ENCODE results near the gene HTT-AS. TPM values are rescaled to one million over a fixed set of nuclear protein-coding genes. Genes with fewer than 3 reads are reported as not detected.

The HTT-AS gene
- total RNA-seq, 1 donor from 2014 or later, result not detected

DNA sequence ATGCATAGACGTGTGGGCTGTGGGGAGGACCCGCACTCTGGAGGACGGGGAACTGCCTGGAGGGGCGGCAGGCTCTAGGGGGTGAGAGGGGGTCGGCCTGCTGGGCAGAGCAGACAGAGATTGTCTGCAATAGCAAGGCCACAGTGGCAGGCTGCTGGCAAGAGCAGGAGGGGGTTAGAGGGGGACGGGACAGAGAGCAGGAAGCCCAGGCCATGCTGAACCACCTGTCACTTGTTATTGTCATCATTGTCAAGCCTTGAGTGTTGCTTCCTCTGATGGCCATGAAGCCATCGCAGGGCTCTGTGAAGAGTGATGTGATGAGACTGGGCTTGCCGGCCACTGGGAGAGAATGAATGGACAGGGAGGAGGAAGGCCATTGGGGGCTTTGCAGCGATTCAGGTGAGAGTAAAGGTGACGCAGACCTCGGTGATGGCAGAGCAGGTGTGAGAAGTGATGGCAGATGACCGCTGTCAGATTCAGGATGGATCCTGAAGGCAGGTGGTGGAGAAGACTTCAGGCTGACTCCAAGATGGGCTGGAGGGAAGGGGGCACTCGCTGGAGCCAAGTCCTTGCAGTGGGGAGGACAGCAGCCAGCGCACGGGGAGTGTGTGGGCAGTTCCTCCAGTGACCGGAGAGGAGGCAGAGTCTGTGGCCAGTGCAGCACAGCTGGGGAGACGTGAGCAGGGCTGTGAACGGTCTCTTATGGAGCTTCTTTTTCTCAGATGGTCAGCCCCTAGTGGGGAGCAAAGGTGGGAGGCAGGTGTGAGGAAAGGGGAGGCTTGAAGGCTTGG, 43.6 kb downstream of the HTT-AS start:
- ATAC-seq (peak; percentile 15), DNase-seq (no peak)
- H3K36me3 ChIP-seq, result no peaks in the 10 kb centered on the region
- no peak overlapping the region for H3K4me3 ChIP-seq
- intact Hi-C loops (cut with DNase I), result no loop called here
- no peak overlapping the region for H3K27ac ChIP-seq
- no peaks in the 10 kb centered on the region for H3K4me1 ChIP-seq
- no peaks in the 10 kb centered on the region for H3K27me3 ChIP-seq
- TF ChIP-seq, protein P1, sequence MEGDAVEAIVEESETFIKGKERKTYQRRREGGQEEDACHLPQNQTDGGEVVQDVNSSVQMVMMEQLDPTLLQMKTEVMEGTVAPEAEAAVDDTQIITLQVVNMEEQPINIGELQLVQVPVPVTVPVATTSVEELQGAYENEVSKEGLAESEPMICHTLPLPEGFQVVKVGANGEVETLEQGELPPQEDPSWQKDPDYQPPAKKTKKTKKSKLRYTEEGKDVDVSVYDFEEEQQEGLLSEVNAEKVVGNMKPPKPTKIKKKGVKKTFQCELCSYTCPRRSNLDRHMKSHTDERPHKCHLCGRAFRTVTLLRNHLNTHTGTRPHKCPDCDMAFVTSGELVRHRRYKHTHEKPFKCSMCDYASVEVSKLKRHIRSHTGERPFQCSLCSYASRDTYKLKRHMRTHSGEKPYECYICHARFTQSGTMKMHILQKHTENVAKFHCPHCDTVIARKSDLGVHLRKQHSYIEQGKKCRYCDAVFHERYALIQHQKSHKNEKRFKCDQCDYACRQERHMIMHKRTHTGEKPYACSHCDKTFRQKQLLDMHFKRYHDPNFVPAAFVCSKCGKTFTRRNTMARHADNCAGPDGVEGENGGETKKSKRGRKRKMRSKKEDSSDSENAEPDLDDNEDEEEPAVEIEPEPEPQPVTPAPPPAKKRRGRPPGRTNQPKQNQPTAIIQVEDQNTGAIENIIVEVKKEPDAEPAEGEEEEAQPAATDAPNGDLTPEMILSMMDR (IDR thresholded peaks at IDR 0.05), result no peak
- no peaks in the 10 kb centered on the region for H3K9me3 ChIP-seq

DNA sequence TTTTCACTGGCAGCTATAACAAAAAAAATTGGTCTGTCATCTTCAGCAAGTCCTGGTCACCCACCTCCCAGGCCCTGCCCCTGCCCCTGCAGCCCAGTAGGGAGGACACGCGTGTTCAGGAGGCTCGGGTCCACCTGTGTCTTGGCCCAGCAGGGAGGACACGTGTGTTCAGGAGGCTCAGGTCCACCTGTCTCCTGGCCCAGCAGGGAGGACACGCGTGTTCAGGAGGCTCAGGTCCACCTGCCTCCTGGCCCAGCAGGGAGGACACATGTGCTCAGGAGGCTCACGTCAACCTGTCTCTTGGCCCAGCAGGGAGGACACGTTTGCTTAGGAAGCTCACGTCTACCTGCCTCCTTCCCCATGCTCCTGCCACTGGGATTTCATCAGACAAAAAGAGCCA, 44.9 kb downstream of the HTT-AS start:
- no peak for DNase-seq
- TF ChIP-seq, protein P1 (IDR thresholded peaks at IDR 0.05), result no peak
- intact Hi-C loops (cut with DNase I), result no loop called here

DNA sequence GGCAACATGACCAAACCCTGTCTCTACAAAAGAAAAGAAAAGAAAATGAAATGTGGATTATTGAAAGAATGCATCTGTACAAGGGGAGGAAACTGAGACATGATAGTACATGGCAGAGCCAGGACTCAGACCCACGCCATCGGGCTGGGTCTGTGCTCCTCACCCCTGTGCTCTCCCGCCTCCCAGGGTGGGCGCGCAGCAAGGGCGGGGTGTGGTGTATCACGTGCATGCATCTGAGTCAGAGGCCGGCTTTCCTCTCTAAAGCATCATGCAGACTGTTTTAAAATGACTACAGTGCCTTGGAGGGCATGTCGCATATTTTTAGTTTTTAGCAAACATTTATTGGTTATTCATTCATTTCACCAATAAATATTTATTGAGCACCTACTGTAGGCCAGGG, 47.8 kb downstream of the HTT-AS start:
- no peaks in the 10 kb centered on the region for H3K4me1 ChIP-seq
- no peak for ATAC-seq
- H3K27ac ChIP-seq, result no peak overlapping the region
- TF ChIP-seq, protein P1 (IDR thresholded peaks at IDR 0.05), result no peak
- H3K4me3 ChIP-seq, result no peak overlapping the region
- no peaks in the 10 kb centered on the region for H3K36me3 ChIP-seq
- intact Hi-C loops (cut with DNase I), result no loop called here
- H3K27me3 ChIP-seq, result no peaks in the 10 kb centered on the region
- H3K9me3 ChIP-seq, result no peaks in the 10 kb centered on the region
- DNase-seq, result no peak

More for the DNA sequence above, 44.9 kb downstream of the HTT-AS start:
- H3K9me3 ChIP-seq, result no peaks in the 10 kb centered on the region
- H3K4me3 ChIP-seq, result no peak overlapping the region
- no peak overlapping the region for H3K27ac ChIP-seq
- no peaks in the 10 kb centered on the region for H3K36me3 ChIP-seq
- no peak for ATAC-seq
- H3K4me1 ChIP-seq, result no peaks in the 10 kb centered on the region
- H3K27me3 ChIP-seq, result no peaks in the 10 kb centered on the region

GRCh38 chr4:3025881-3026280, 48.5 kb downstream of the HTT-AS start:
- no peak overlapping the region for H3K27ac ChIP-seq
- intact Hi-C loops (cut with DNase I), result no loop called here
- H3K9me3 ChIP-seq, result no peaks in the 10 kb centered on the region
- TF ChIP-seq, protein P1 (IDR thresholded peaks at IDR 0.05), result no peak
- DNase-seq (no peak), ATAC-seq (no peak)
- H3K4me3 ChIP-seq, result no peak overlapping the region
- H3K27me3 ChIP-seq, result no peaks in the 10 kb centered on the region
- no peaks in the 10 kb centered on the region for H3K4me1 ChIP-seq
- H3K36me3 ChIP-seq, result no peaks in the 10 kb centered on the region

GRCh38 chr4:3022651-3023050, 51.7 kb downstream of the HTT-AS start:
- DNase-seq (no peak), ATAC-seq (no peak)
- Histone ChIP-seq H3K27ac (no peak overlapping the region), H3K4me1 (no peaks in the 10 kb centered on the region), H3K36me3 (no peaks in the 10 kb centered on the region), H3K9me3 (no peaks in the 10 kb centered on the region), H3K4me3 (no peak overlapping the region), H3K27me3 (no peaks in the 10 kb centered on the region)
- TF ChIP-seq, protein P1 (IDR thresholded peaks at IDR 0.05), result no peak
- intact Hi-C loops (cut with DNase I), result no loop called here
